M059J (cell line): ENCODE data around the gene EEPD1. TPM values are rescaled to one million over a fixed set of nuclear protein-coding genes. Genes with fewer than 3 reads are reported as not detected.
"Not testable (repeated sequence)": the region's sequence is repeated elsewhere in the genome, so short reads cannot be mapped to it uniquely, and the experiment has no call there.

Source experiments
- DNase-seq: peaks from one replicate; pipeline ENCODE4 v3.0.0-alpha.2; 2012; ENCODE audit warnings: low read depth
- total RNA-seq: library from RNA; depleted of rRNA; stranded (reverse); fragments of >200 nt; shearing (Covaris generic); gene quantifications from 2 replicates; pipeline ENCODE4 v1.2.3, GENCODE V29; 2014

The EEPD1 gene
- total RNA-seq, 1 experiment from 2014 or later, result 12.3 TPM

DNA sequence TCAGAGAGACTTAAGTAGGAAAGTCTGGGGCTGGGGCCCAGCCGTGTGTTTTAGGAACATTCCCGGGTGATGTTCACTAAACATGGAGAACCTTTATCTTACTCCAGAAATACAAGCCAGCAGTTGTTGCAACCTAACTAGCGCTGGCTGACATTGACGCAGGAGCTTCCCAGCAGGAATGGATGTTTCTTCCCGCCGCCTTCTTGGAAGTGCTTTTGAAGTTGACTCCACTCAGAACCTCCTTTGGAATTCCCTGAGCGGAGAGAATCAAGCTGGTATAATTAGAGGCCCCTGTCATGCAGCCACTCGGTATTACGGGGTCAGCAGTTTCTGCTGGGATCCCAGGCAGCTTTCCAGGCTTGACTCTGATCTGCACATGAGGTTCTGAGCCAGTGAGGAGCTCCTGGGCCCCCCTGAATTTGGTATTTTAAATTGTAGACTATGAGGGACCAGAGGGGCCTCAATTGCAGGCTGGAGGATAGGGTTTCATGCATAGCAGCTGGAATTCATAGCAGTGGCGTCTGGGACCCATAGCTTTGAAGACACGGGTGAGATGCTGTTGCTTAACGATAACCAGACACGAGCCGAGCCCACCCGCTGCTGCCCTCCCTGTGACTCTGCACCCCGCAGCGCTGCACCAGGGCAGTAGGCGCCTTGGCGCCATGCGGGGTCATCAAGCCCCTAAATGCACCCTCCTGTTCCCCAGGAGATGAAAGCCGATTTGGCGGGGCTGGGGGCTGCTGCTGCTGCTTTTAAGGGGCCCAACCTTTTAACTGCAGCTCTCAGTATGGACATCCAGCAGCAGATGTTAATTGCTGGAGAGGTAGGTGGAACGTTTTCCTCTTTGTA, 61.8 kb downstream of the EEPD1 start:
- DNase-seq, result no peak

- DNase-seq, result no peak
These were observed 62.4 kb downstream of the EEPD1 start for GRCh38 chr7:36215457-36215765.

GRCh38 chr7:36216063-36216684, 63.1 kb downstream of the EEPD1 start:
- peak; percentile 28 for DNase-seq

GRCh38 chr7:36217211-36217960, 64.3 kb downstream of the EEPD1 start:
- no peak for DNase-seq

GRCh38 chr7:36217961-36218284, 64.9 kb downstream of the EEPD1 start:
- DNase-seq, result no peak

GRCh38 chr7:36219429-36219828, 66.4 kb downstream of the EEPD1 start:
- DNase-seq, result no peak

DNA sequence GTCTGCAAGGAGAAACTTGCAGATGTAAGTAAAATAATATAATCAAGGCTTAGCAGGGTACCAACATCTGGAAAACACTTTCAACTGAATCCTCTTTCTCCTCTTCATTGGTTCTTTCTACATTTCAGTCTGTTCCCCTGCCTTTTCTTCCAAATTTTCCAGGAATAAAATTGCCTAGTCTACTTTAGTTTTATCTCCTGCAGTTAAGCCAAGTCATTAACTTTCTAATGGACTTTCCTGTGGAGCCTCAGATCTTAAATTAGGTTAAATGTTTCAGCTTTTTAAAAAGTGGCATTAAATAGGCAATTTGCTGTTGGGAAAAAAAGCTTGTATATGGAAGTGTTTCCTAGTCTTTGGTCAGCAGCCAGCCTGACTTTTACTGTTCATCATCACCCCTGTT, 70.8 kb downstream of the EEPD1 start:
- DNase-seq, result no peak

DNA sequence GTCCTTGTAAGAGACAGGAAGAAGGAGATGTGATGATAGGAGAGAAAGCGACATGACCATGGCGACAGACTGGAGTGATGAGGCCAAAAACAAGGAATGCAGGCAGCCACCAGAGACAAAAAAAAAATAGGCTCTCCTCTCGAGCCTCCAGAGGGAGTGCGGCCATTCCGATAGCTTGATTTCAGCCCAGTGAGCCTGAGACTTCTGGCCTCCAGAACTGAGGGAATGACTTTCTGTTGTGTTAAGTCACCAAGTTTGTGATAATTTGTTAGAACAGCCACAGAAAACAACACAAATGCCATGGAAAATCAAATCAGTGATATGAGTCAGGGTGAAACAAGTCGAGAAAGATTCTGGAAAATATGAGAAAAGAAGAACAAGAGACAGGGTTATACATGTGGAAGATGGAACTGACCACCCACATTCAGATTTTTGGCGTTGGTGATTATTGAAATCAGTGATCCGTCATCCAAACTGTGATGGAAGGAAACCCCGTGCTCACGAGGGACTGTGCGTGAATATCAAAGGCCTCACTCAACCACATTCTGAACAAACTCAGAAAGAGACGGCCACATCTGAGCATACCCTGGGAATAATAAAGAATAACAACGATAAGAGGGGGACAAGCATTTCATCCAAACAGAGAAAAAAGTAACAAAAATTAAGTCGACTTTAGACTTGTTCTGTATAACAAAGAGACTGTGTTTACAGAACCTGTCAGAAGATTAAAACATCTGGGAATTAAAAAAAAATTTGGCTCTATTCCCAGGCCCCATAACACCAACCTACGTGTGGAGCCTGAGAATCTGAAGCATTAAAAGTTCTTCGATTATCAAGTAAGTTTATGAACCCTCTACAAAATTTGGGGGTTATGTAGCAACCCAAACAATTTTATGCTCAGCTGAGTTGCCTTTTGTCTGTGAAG, 72.1 kb downstream of the EEPD1 start:
- DNase-seq, result no peak

DNA sequence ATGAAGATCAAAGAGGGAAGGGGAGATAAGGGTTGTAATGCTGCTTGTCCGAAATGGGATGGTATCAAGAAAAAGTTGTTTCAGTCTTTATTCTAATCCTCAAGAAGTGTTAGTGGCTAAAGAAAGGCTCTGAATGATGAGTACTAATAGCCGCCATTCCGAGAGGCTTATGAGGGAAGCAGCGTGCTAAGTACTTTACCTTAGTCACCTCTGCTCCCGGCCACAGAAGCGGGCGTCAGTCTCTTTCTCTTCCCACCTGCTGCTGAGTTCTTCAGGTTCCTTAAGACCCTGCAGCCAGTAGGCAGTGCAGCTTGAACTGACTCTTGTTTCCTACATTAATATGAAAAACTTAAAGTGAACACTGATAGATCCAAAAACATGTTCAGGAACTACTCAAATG, 73.1 kb downstream of the EEPD1 start:
- no peak for DNase-seq

DNA sequence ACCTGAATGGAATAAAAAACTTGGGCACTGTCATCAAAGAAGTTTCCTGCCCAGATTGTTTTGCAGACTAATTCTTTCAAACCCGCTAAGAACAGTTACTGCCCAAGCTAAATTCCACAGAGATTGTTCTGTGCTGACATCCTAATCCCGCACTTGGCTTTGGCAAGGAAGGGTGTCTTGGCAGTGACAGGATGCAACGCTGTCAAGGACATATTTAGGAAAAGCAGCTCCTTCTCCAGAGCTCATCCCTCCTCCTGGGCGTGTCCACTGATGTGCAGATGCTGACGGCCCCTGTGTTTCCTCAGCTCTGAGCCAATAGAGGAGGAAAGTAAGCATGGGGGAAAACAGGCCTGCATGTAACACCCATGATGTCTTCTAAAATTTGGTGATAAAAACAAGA, 74.2 kb downstream of the EEPD1 start:
- DNase-seq, result peak; percentile 10

DNA sequence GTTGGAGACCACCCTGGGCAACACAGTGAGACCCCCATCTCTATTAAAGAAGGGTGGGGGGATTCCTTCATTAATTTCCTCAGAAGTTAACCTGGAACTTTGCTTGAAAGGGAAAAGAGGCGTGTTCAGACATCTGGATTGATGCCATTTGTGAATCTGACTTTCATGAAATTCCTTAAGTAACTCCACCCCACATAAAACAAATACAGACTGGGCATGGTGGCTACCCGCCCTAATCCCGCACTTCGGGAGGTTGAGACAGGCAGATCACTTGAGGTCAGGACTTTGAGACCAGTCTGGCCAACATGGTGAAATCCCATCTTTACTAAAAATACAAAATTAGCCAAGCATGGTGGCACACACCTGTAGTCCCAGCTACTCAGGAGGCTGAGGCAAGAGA, 75.0 kb downstream of the EEPD1 start:
- no peak for DNase-seq

GRCh38 chr7:36231406-36231805, 78.4 kb downstream of the EEPD1 start:
- DNase-seq, result no peak

DNA sequence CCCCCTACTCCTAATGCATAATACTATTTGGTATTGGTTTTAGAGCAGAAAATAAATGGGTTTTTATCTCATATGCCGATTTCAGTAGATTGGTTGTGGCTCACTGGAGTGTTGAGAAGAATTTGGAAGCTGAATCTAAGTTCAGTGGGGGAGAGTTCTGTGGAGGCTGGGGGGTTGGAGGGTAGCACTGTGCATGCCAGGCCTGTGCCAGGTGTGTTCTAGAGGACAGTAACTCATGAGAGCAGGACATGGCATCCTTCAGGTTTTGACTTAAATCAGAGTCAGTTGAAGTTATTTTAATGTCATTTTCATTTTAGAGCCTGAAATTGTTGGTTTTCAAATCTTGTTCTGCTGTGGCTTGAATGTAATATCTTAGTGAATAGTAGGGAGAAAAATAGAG, 79.5 kb downstream of the EEPD1 start:
- no peak for DNase-seq

- no peak for DNase-seq
These were observed 80.0 kb downstream of the EEPD1 start for GRCh38 chr7:36232971-36233550.

- no peak for DNase-seq
These were observed 83.0 kb downstream of the EEPD1 start for GRCh38 chr7:36236073-36236472.

- DNase-seq, result no peak
These were observed 85.1 kb downstream of the EEPD1 start for GRCh38 chr7:36238138-36238537.

GRCh38 chr7:36243356-36243755, 90.3 kb downstream of the EEPD1 start:
- not testable (repeated sequence) for DNase-seq

GRCh38 chr7:36244001-36244400, 90.9 kb downstream of the EEPD1 start:
- DNase-seq, result not testable (repeated sequence)

- DNase-seq, result no peak
These were observed 91.4 kb downstream of the EEPD1 start for GRCh38 chr7:36244429-36244828.

DNA sequence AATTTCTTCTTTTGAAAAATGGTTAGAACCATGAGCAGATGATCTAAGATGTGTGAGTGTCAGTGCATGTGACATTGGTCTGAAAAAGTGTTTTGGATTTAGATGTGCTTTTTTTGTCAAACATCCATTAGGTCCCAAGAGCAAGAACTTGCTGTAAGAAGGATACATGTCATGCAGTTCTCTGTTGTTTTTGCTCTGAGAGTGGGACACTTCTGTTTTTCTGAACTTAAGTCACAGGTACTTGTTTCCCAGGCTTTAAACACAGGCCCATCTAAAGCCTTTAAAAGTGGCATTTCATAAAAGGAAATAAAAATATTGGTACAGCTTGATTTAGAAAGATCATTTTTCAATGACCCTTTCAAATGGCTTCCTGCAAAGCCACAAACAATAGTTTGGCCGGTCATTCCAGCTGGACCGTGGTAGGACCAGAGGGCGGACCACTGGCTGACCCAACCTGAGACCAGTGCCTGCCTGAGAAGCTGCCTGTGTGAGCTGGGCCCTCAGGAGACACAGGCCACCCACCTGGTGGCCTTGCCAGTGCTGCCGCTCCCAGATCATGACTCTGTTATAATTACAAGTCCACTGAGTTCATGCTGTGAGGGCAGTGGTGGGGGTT, 92.7 kb downstream of the EEPD1 start:
- no peak for DNase-seq

DNA sequence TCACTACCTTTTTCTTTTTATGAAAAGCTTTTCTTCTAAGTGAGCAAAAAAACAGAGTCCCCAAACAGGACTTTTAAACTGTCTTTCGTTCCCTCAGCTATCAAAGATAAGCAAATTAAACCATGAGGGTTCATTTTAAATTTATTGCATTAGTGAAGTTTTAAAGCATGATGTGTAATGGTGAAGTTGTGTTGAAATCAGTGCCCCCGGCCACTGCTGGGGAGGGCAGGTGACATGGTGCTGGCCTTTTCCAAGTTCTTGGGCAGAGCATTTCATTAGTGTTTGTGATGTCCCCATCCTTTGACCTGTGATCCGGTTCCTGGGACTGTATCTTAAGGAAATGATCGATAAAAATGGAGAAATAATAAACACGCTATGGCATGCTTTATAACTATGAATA, 96.0 kb downstream of the EEPD1 start:
- DNase-seq, result no peak
